TTC549 (cell line): Measurements from ENCODE around the gene ZFP57.

Experiments
- FAIRE-seq: peaks from 2 replicates; lab custom pipeline; 2012; peaks lifted over from hg19 to GRCh38; lab: Jason Lieb, UNC

The ZFP57 gene

GRCh38 chr6:29680904-29681303 is at the start of gene ZFP57:
ZFP57 (minus strand) TSS chr6:29681152; CDS start chr6:29677003, 4,149 bp downstream.
- no peak for FAIRE-seq

GRCh38 chr6:29730575-29731126 is 49.7 kb upstream of the ZFP57 start:
- no peak for FAIRE-seq

- FAIRE-seq = no peak
Observed at GRCh38 chr6:29729774-29730328, 48.9 kb upstream of the ZFP57 start.

GRCh38 chr6:29728875-29729270 is 47.9 kb upstream of the ZFP57 start:
- no peak for FAIRE-seq

- no peak for FAIRE-seq
Observed at GRCh38 chr6:29728173-29728874, 47.4 kb upstream of the ZFP57 start.

- no peak for FAIRE-seq
Observed at GRCh38 chr6:29727637-29728036, 46.7 kb upstream of the ZFP57 start.

GRCh38 chr6:29726571-29727194 is 45.7 kb upstream of the ZFP57 start:
- no peak for FAIRE-seq

- no peak for FAIRE-seq
Observed at GRCh38 chr6:29726001-29726400, 45.0 kb upstream of the ZFP57 start.

- FAIRE-seq = no peak
Observed at GRCh38 chr6:29724937-29725869, 44.3 kb upstream of the ZFP57 start.

- FAIRE-seq = no peak
Observed at GRCh38 chr6:29723666-29724588, 43.0 kb upstream of the ZFP57 start.

- no peak for FAIRE-seq
Observed at GRCh38 chr6:29723262-29723665, 42.3 kb upstream of the ZFP57 start, which contains the start of gene HLA-F. HLA-F (plus strand) TSS chr6:29723434; CDS start chr6:29723464, 30 bp downstream.

- no peak for FAIRE-seq
Observed at GRCh38 chr6:29720863-29721262, 39.9 kb upstream of the ZFP57 start.

- FAIRE-seq = no peak
Observed at GRCh38 chr6:29710281-29710941, 29.5 kb upstream of the ZFP57 start.

GRCh38 chr6:29709188-29709587 is 28.2 kb upstream of the ZFP57 start:
- no peak for FAIRE-seq

GRCh38 chr6:29708432-29709179 is 27.7 kb upstream of the ZFP57 start:
- FAIRE-seq = no peak

- FAIRE-seq = no peak
Observed at GRCh38 chr6:29705389-29706231, 24.7 kb upstream of the ZFP57 start.

GRCh38 chr6:29702519-29703103 is 21.7 kb upstream of the ZFP57 start:
- FAIRE-seq = no peak
